GM23338 (cell line): ENCODE data around the gene SSNA1. TPM values are rescaled to one million over a fixed set of nuclear protein-coding genes. Genes with fewer than 3 reads are reported as not detected.

Experiments used
- ATAC-seq: fragments of 200-7000 bp; cut with Tn5 transposase; 3 replicates; pipeline ENCODE4 v1.9.1; 2020
- DNase-seq: peaks from one replicate; pipeline ENCODE4 v3.0.0-alpha.2; 2015; ENCODE audit warnings: low spot score
- H2AFZ ChIP-seq: fragments of 200-600 bp; sonication (generic); 2 replicates; pipeline ENCODE4 v1.8.0; 2016; ENCODE audit warnings: antibody characterized with exemption, mild to moderate bottlenecking, moderate library complexity
- H3F3A ChIP-seq: fragments of 200-600 bp; sonication (generic); replicated peaks from 2 replicates; pipeline ENCODE4 v1.8.0; 2017; ENCODE audit warnings: antibody characterized with exemption, mixed run types, low read depth
- H3K27ac ChIP-seq: fragments of 200-600 bp; sonication (generic); 2 replicates; pipeline ENCODE4 v1.6.1; 2016; ENCODE audit warnings: low read depth
- H3K27me3 ChIP-seq: fragments of 200-600 bp; sonication (generic); 2 replicates; pipeline ENCODE4 v1.8.0; 2016; ENCODE audit warnings: mild to moderate bottlenecking, mixed run types, moderate library complexity; ENCODE audit not compliant: insufficient read depth
- H3K36me3 ChIP-seq: fragments of 200-600 bp; sonication (generic); 2 replicates; pipeline ENCODE4 v1.8.0; 2016; ENCODE audit warnings: mild to moderate bottlenecking; ENCODE audit not compliant: insufficient read depth
- H3K4me1 ChIP-seq: fragments of 200-600 bp; sonication (generic); 2 replicates; pipeline ENCODE4 v1.8.0; 2016; ENCODE audit warnings: mild to moderate bottlenecking, moderate library complexity; ENCODE audit not compliant: insufficient read depth
- H3K4me2 ChIP-seq: fragments of 200-600 bp; sonication (generic); 2 replicates; pipeline ENCODE4 v1.7.1; 2017; ENCODE audit warnings: mixed run types
- H3K4me3 ChIP-seq: fragments of 200-600 bp; sonication (generic); 2 replicates; pipeline ENCODE4 v1.6.1; 2016; ENCODE audit warnings: mixed run types
- H3K79me2 ChIP-seq: fragments of 200-600 bp; sonication (generic); replicated peaks from 2 replicates; pipeline ENCODE4 v1.8.0; 2017; ENCODE audit warnings: mild to moderate bottlenecking; ENCODE audit not compliant: insufficient read depth
- H3K9me2 ChIP-seq: fragments of 200-600 bp; sonication (generic); 2 replicates; pipeline ENCODE4 v1.8.0; 2017; ENCODE audit not compliant: insufficient read depth
- H4K20me1 ChIP-seq: fragments of 200-600 bp; sonication (generic); replicated peaks from 2 replicates; pipeline ENCODE4 v1.8.0; 2017; ENCODE audit warnings: mild to moderate bottlenecking; ENCODE audit not compliant: insufficient read depth
- H3K27ac Mint-ChIP-seq: 2 replicates; pipeline ENCODE4 v1.8.0; 2020; ENCODE audit warnings: inconsistent platforms, mild to moderate bottlenecking, moderate library complexity, mixed read lengths
- H3K27me3 Mint-ChIP-seq: 3 replicates; pipeline ENCODE4 v1.8.0; 2022; ENCODE audit warnings: low read depth, mild to moderate bottlenecking, moderate library complexity, mixed read lengths, inconsistent platforms; ENCODE audit not compliant: insufficient read depth, poor library complexity
- H3K36me3 Mint-ChIP-seq: 3 replicates; pipeline ENCODE4 v1.8.0; 2021; ENCODE audit warnings: low read depth, mild to moderate bottlenecking, inconsistent platforms, moderate library complexity, mixed read lengths
- H3K4me1 Mint-ChIP-seq: 3 replicates; pipeline ENCODE4 v1.8.0; 2020; ENCODE audit warnings: mild to moderate bottlenecking, inconsistent platforms, mixed read lengths
- H3K4me3 Mint-ChIP-seq: 3 replicates; pipeline ENCODE4 v1.8.0; 2021; ENCODE audit warnings: moderate library complexity, mild to moderate bottlenecking, inconsistent platforms, mixed read lengths
- H3K9me3 Mint-ChIP-seq: 3 replicates; pipeline ENCODE4 v1.8.0; 2020; ENCODE audit warnings: moderate library complexity, mild to moderate bottlenecking, inconsistent platforms, mixed read lengths
- CREB1 ChIP-seq: fragments of 250-450 bp; sonication (Bioruptor Pico); IDR thresholded peaks from 2 replicates; pipeline ENCODE4 v1.5.0; 2020; ENCODE audit warnings: low read depth, mild to moderate bottlenecking, moderate library complexity
- CTCF ChIP-seq, 2 experiments: fragments of 200-600 bp in 1 of 2; sonication (generic) in 1 of 2; conservative IDR thresholded peaks; 2 replicates each; pipeline versions ENCODE4 v1.5.1 to v1.6.1; 2016 to 2017; ENCODE audit warnings: antibody characterized with exemption in 2 of 2, low read depth in 2 of 2, mild to moderate bottlenecking in 2 of 2, moderate library complexity in 1 of 2
- ETS1 ChIP-seq: IDR thresholded peaks from 2 replicates; pipeline ENCODE4 v1.6.1; 2016; ENCODE audit warnings: antibody characterized with exemption
- EZH2 ChIP-seq: fragments of 200-600 bp; sonication (generic); IDR thresholded peaks from one replicate; pipeline ENCODE4 v1.8.0; 2017; ENCODE audit warnings: antibody characterized with exemption, mild to moderate bottlenecking, low read depth; ENCODE audit not compliant: unreplicated experiment
- JUNB ChIP-seq: IDR thresholded peaks from one replicate; pipeline ENCODE4 v1.6.1; 2016; ENCODE audit warnings: antibody characterized with exemption; ENCODE audit not compliant: unreplicated experiment
- REST ChIP-seq: IDR thresholded peaks from one replicate; pipeline ENCODE4 v1.6.1; 2018; ENCODE audit warnings: antibody characterized with exemption; ENCODE audit not compliant: unreplicated experiment
- STAT1 ChIP-seq: IDR thresholded peaks from one replicate; pipeline ENCODE4 v1.6.1; 2016; ENCODE audit warnings: antibody characterized with exemption; ENCODE audit not compliant: unreplicated experiment
- ZNF114 ChIP-seq: fragments of 250-450 bp; sonication (Bioruptor Pico); IDR thresholded peaks from 2 replicates; pipeline ENCODE4 v1.5.0; 2020; ENCODE audit warnings: mild to moderate bottlenecking, moderate library complexity
- ZNF331 ChIP-seq: fragments of 250-450 bp; sonication (Bioruptor Pico); IDR thresholded peaks from 2 replicates; pipeline ENCODE4 v1.5.0; 2020; ENCODE audit warnings: low read depth, mild to moderate bottlenecking, moderate library complexity
- polyA plus RNA-seq: library from polyadenylated mRNA; unstranded; fragments of >200 nt; fragmentation: Nextera tagmentation; extraction: Ambion mirVana; gene quantifications from 2 replicates; pipeline ENCODE4 v1.2.1, GENCODE V29; 2016
- total RNA-seq: library from RNA; depleted of rRNA; stranded (reverse); fragments of >200 nt; shearing (Covaris generic); gene quantifications from 2 replicates; pipeline ENCODE4 v1.2.3, GENCODE V29; 2014

The SSNA1 gene
- total and polyA plus RNA-seq, 2 experiments from 2014 or later: 132 to 154 TPM

- ATAC-seq: no peak
- Histone ChIP-seq H3K9me2 (no peaks in the 10 kb centered on the region), H3K4me2 (no peak overlapping the region), H3K27me3 (no peaks in the 10 kb centered on the region), H2AFZ (no peak overlapping the region), H3K27ac (no peak overlapping the region), H3K79me2 (no peaks in the 10 kb centered on the region), H3K36me3 (no peaks in the 10 kb centered on the region), H3K4me3 (no peak overlapping the region), H4K20me1 (no peaks in the 10 kb centered on the region), H3F3A (0 out of 2 replicates have a peak, but pooled peaks cover 1% of the 10 kb centered on the region), H3K4me1 (no peaks in the 10 kb centered on the region; the same call in 1 of the 2 replicates)
- no peak overlapping the region for H3K4me3 Mint-ChIP-seq
- peaks cover 3% of the 10 kb centered on the region for H3K27me3 Mint-ChIP-seq
- peaks cover 2% of the 10 kb centered on the region; the same call in 2 of the 3 replicates for H3K4me1 Mint-ChIP-seq
- no peak for TF ChIP-seq CREB1 (CRISPR knock-in tag)
- TF ChIP-seq ZNF331 (CRISPR knock-in tag): no peak
- no peak for TF ChIP-seq CTCF (conservative IDR thresholded peaks at IDR 0.05; ENCODE audit: low read depth in 2 of 2)
- no peak for TF ChIP-seq JUNB
- TF ChIP-seq EZH2: no peak
- no peaks in the 10 kb centered on the region for H3K36me3 Mint-ChIP-seq
- no peak for DNase-seq
- no peak overlapping the region for H3K27ac Mint-ChIP-seq
- no peaks in the 10 kb centered on the region for H3K9me3 Mint-ChIP-seq
Measured at GRCh38 chr9:137228968-137229896, 40.8 kb downstream of the SSNA1 start.

- Histone ChIP-seq H3K27ac (no peak overlapping the region), H3K79me2 (no peaks in the 10 kb centered on the region), H2AFZ (no peak overlapping the region), H3K9me2 (no peaks in the 10 kb centered on the region), H3F3A (no peaks in the 10 kb centered on the region), H3K27me3 (no peaks in the 10 kb centered on the region), H3K4me1 (no peaks in the 10 kb centered on the region), H3K4me3 (no peak overlapping the region), H3K36me3 (no peaks in the 10 kb centered on the region), H4K20me1 (no peaks in the 10 kb centered on the region), H3K4me2 (no peak overlapping the region)
- peaks cover 3% of the 10 kb centered on the region for H3K27me3 Mint-ChIP-seq
- H3K27ac Mint-ChIP-seq: no peak overlapping the region
- no peaks in the 10 kb centered on the region for H3K36me3 Mint-ChIP-seq
- ATAC-seq (no peak), DNase-seq (no peak)
- peaks cover 3% of the 10 kb centered on the region; the same call in 2 of the 3 replicates for H3K4me1 Mint-ChIP-seq
- H3K9me3 Mint-ChIP-seq: no peaks in the 10 kb centered on the region
- H3K4me3 Mint-ChIP-seq: no peak overlapping the region
- no peak for TF ChIP-seq STAT1
- no peak for TF ChIP-seq JUNB
- no peak for TF ChIP-seq CREB1 (CRISPR knock-in tag)
- no peak for TF ChIP-seq EZH2
- no peak for TF ChIP-seq REST
- no peak for TF ChIP-seq ZNF114
- no peak for TF ChIP-seq CTCF (conservative IDR thresholded peaks at IDR 0.05; ENCODE audit: low read depth in 2 of 2)
- no peak for TF ChIP-seq ETS1
- no peak for TF ChIP-seq ZNF331 (CRISPR knock-in tag)
Measured at GRCh38 chr9:137229903-137230704, 41.6 kb downstream of the SSNA1 start.
